Stimulated activated CD8-positive, alpha-beta memory T cell treated with anti-CD3 and anti-CD28 coated beads, Interleukin-4, amount 100 ng/mL, for 1 hour (primary cell): ENCODE measurements around the gene POLR3GL.

Experiments
- DNase-seq, 2 donors: peaks; one replicate each; pipeline ENCODE4 v3.0.0-alpha.2; 2020; ENCODE audit warnings: low read depth in 2 of 2, low spot score in 1 of 2

The POLR3GL gene

DNA sequence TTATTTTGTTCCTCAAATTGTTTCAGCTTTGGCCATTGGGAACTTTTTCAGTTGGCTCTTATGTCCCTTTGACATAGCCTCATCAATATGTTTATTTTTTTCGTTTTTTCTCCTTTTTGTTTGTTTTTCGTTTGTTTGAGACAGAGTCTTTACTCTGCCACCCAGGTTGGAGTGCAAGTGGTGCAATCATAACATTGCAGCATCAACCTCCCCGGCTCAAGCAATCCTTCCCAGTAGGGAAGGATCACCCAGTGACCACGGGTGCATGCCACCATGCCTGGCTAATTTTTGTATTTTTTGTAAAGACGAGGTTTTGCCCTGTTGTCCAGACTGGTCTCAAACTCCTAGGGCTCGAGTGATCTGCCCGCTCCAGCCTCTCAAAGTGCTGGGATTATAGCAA is 8.1 kb downstream of the POLR3GL start:
- DNase-seq, result no peak

DNA sequence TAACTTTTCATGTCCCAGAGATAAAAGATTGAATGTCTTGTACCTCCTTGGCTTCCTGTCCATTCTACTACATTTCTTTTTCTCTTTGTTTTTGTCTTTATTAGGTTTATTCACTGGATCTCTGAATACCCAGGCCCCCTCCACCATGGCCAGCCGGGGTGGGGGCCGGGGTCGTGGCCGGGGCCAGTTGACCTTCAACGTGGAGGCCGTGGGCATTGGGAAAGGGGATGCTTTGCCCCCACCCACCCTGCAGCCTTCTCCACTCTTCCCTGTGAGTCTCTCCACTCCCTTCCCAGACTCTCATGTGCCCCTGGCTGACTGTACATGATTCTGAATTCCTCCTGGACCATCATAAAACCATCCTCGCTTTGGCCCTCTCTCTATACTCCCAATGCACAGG is 10.2 kb downstream of the POLR3GL start:
- DNase-seq, result no peak

- no peak for DNase-seq
These were observed 10.7 kb downstream of the POLR3GL start for GRCh38 chr1:145975216-145975615.

GRCh38 chr1:145977016-145977415 is 12.5 kb downstream of the POLR3GL start:
- no peak for DNase-seq

- DNase-seq, result peak in 1 of 2 donors; percentile 58
These were observed 13.3 kb downstream of the POLR3GL start for GRCh38 chr1:145977486-145978470.

DNA sequence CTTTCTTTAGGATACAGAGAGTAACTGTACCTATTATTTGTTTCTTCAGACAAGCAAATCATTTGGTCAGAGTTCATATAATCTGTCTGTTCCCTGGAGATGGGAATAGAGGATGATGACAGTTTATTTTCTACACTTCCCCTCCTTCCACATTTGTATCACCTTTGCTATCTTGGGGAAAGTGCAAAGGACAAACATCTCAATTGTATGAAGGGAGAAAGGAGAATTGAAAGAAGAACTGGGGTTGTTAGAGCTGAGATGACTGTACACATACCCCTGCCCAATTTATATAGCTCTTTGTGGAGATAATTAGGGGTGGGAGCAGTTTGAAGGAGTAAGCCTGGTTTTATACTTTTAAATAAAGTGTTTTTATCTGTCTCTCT is 14.0 kb downstream of the POLR3GL start:
- DNase-seq, result no peak

GRCh38 chr1:145978854-145979745 is 14.6 kb downstream of the POLR3GL start:
- DNase-seq, result peak in 1 of 2 donors; percentile 61

GRCh38 chr1:145979746-145980456 is 15.4 kb downstream of the POLR3GL start:
- DNase-seq, result no peak

GRCh38 chr1:145980457-145980994 is 16.0 kb downstream of the POLR3GL start:
- no peak for DNase-seq

DNA sequence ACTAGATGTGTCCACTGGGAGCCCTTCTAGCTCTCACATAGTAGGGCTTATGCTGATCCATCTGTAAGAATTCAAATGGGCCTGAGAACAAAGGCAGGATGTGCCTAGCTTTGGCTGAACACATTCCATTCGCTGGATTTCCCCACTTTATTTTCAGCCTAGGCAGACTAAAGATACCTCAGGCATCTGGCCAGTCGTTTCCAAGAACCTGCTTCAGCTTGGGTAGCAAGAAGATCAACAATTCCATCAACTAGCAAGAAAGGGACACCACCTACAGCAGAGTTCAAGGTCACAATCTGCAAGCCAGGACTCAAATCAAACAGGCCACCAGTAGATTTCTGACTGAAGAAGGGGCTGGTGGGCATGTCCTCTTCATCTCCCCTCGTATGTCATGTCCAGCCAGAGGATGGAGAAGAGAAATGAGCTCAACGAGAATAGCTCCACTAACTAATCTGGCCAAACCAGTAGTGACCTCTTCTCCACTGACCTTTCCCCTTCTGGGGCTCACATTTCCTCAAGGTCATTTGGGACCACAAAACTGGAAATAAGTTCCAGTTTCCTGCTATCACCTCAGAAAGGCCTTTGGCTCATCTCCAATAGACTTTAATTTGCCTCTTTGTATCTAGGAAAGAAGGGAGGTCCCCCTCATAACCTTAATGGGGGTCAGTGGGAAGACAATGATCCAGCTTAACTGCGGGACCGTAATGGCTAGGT is 17.7 kb downstream of the POLR3GL start:
- DNase-seq, result no peak

DNA sequence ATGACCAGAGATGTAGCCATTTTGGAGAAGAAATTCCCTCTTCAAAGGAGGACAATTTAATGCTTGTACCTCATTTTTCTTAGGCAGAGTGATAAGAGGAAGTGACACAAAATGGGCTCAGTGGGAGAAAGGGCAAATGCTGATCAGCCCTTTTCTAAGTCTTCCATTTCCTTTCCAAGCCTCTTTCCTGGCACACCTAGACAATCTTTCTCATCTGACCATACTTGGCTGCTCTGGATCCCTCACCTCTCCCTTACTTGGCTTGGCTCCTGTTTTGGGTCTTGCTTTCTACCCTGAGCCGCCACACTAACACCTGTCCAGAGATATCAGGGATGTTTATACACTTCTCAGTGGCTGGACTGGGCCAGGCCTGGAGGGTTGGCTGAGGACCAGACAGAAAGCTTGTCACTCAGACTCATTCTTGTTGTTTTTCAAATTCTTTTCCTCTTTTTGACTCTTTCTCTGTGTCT is 18.8 kb downstream of the POLR3GL start:
- DNase-seq, result no peak

DNA sequence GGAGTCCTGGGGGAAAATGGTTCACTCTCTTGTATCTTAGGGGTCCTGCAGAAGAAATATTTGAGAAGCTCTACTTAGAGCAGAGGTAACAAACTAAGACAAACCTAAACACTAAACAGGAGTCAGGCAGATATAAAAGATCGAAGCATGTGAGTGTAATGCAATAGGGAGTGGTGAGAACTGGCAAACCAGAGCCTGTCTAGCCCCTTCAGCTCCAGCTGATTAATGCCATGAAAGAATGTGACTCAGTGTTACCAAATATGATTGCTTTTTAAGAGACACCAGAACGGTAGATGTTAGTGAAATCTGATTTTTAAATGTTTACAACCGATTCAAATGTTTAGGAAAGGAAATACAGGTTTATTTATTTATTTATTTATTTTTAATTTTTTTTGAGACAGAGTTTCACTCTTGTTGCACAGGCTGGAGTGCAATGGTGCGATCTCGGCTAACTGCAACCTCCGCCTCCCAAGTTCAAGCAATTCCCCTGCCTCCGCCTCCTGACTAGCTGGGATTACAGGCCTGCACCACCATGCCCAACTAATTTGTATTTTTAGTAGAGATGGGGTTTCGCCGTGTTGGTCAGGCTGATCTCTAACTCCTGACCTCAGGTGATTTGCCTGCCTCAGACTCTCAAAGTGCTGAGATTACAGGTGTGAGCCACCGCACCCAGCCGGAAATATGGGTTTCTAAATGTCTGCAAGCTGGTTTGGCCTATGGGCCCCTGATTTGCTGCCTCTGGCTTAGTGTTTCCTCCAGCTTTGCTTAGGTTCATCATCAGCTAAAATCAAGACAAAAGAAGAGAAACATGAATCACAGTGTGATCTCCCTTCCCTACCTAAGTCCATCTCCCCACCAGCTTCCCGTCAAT is 19.7 kb downstream of the POLR3GL start:
- DNase-seq, result no peak

DNA sequence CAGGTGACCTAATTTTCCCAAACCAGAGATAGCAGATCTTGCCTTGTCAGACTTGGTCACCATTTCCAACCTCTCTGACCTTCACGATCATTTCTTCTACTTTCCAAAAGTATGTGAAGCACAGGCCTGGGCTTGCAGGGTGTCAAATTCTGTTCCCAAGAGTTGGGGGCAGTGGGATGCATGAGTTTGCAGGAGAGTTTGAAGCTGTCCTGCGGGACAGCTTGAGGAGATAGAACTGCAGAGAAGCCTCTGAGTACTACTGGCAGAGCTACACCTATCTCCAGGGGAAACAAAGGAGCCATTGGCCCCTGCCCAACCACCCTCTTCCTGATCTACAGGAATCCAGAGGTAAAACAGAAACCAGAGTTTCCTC is 20.6 kb downstream of the POLR3GL start:
- DNase-seq, result no peak

DNA sequence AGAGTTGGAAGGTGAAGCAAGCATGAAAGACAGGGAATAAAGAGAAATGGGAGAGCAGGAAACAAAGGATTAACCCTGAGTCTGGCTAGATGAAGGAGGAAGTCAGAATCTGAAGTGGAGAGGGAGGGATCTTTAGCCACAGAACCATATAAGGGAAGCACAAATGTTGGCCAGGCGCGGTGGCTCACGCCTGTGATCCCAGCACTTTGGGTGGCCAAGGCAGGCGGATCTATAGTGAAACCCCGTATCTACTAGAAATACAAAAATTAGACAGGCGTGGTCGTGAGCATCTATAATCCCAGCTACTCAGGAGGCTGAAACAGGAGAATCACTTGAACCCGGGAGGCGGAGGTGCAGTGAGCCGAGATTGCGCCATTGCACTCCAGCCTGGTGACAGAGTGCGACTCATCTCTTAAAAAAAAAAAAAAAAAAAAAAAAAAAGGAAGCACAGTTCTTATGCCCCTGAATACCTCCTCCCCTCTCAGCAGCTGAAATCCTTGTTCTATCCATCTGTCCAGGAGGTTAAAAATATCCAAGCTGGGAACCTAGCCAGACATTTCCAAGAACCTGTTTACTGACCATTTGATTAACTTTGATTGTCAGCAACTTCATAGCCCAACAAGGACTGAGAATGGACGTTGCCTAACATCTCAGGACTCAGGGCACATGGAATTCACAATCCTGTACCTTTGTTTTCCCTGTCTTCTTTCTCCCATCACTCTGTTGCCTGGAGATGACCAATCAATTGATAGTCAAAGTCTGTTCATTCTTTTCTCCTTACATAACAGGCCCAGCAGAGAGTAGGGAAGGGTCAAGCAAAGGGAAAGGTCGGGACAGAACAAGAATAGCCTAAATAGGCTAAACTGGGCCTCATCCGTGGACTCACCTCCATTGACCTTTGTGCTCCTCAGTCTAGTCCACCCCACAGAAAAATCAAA is 21.3 kb downstream of the POLR3GL start:
- DNase-seq, result no peak

DNA sequence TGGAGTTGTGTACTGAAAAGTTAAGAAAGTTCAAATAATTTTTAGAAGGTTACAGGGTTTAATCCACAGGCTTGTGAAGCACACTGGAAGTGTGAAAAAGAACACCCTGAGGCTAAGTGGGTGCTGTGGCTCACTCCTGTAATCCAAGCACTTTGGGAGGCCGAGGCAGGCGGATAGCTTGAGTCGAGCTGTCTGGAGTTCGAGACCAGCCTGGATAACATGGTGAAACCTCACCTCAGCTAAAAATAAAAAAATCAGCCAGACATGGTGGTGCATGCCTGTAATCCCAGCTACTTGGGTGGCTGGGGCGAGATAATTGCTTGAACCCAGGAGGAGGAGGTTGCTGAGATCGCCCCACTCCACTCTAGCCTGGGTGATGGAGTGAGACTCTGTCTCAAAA is 22.1 kb downstream of the POLR3GL start:
- no peak for DNase-seq

DNA sequence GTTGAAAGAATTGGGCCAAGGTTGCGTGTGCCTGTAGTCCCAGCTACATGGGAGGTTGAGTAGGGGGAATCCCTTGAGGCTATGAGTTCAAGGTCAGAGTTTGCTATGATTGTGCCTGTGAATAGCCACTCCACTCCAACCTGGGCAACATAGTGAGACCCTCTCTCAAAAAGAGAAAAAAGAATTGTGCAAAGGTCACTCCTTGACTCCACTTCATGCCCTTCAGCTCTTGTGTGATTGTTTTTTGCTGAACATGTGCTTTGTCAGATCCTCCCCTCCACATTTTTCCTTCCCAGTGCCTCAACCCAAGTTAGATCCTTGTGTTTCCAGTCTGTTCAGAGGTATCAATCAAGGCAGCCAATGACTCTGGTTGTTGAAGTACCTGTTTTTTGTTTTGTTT is 23.4 kb downstream of the POLR3GL start:
- DNase-seq, result no peak

DNA sequence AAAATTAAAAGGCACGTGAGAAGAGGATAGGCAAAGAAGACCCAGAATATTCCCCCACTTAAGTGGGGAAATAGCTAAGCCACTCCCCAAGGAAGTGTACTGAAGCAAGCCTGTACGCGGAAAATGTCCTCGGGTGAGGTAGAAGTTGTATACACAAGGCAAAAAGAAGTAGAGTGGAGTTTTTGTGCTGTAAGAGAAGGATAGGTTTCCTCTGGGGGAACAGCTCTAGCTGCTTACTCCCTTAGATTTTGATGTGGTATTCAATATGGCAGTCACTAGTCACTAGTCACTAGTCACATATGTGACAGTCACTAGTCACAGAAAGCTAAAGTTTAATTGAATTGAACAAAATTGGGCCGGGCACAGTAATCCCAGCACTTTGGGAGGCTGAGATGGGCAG is 24.3 kb downstream of the POLR3GL start:
- no peak for DNase-seq

DNA sequence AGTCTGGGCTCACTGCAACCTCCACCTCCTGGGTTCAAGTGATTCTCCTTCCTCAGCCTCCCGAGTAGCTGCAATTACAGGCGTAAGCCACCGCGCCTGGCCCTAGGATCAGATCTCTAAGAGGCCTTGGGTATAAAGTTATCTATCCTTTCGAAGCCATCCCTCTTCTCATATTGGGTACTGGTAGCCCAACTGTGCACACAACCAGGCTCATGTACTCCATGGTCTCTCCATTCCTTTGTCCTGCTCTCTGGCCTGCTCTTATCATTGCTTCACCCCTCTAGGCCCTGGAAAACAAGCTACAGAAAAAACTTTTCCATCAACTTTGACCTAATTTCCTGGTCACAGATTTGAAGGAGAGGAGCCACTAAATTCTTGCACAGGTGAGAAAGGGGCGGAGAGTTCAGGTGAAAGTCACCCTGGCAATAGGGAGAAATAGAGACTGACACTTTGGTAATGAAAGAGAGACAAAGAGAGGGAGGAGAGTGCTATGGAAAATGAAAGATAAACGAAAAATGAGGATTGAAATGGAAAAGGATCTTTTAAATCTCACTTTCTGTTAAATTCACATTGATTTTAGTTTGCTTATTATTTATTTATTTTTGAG is 25.9 kb downstream of the POLR3GL start:
- DNase-seq, result no peak
